Measurements from ENCODE around the gene CDKAL1.

GRCh38 chr6:21202521-21202920 is 668.3 kb downstream of the CDKAL1 start:
- no peak for TF ChIP-seq GATA2 (IDR thresholded peaks at IDR 0.05; ENCODE audit: low read depth, low read length)
- no peak for TF ChIP-seq GATA3 (IDR thresholded peaks at IDR 0.05; ENCODE audit: low read depth, low read length)

Data from SH-SY5Y (cell line).